GM12878 (cell line): Measurements from ENCODE around the gene ADCY7. TPM values are rescaled to one million over a fixed set of nuclear protein-coding genes. Genes with fewer than 3 reads are reported as not detected.

Source experiments
- ATAC-seq: fragments of 200-7000 bp; cut with Tn5 transposase; 3 replicates; pipeline ENCODE4 v1.9.1; 2020; ENCODE audit warnings: mild to moderate bottlenecking, moderate library complexity
- BruUV-seq: library from RNA; stranded (reverse); fragments of 400-500 nt; replicated peaks from 2 replicates; lab custom pipeline; 2021; lab: Mats Ljungman, UMichigan
- CTCF ChIA-PET: fragments of 300-600 bp; sonication (Branson Sonifier 250); formaldehyde crosslinking; extraction: SDS; loops from one replicate; lab custom pipeline; 2021; ENCODE audit warnings: inconsistent platforms; lab: Yijun Ruan, JAX
- POLR2A ChIA-PET: fragments of 350-600 bp; formaldehyde crosslinking; extraction: SDS; loops from one replicate; lab custom pipeline; 2021; ENCODE audit warnings: inconsistent platforms; lab: Charles Lee
- RAD21 ChIA-PET: fragments of 300-600 bp; sonication (Branson Sonifier 250); formaldehyde crosslinking; loops from one replicate; lab custom pipeline; 2023; ENCODE audit warnings: antibody characterized with exemption; ENCODE audit not compliant: unreplicated experiment; lab: Charles Lee
- SMC1A ChIA-PET: fragments of 300-600 bp; sonication (Branson Sonifier 250); formaldehyde crosslinking; loops from one replicate; lab custom pipeline; 2023; ENCODE audit not compliant: unreplicated experiment, uncharacterized antibody; lab: Charles Lee
- DNase-seq: peaks from one replicate; pipeline ENCODE4 v3.0.0-alpha.2; 2011; ENCODE audit warnings: low read depth, low spot score
- FAIRE-seq: peaks from 3 replicates; lab custom pipeline; 2011; peaks lifted over from hg19 to GRCh38; lab: Jason Lieb, UNC
- H2AFZ ChIP-seq: 2 replicates; pipeline ENCODE4 v1.6.0; 2011; ENCODE audit warnings: low read depth, low read length, control low read depth; ENCODE audit not compliant: control insufficient read depth
- H3K27ac ChIP-seq: 2 replicates; pipeline ENCODE4 v1.5.1; 2011; ENCODE audit warnings: control low read depth; ENCODE audit not compliant: control insufficient read depth, insufficient read depth
- H3K27me3 ChIP-seq, 2 experiments: replicated peaks in 1 of 2; 2 replicates each; pipeline versions ENCODE4 v1.6.0 to v1.6.1; 2011; ENCODE audit warnings: low read length in 1 of 2; ENCODE audit not compliant: control insufficient read depth in 2 of 2, insufficient read depth in 2 of 2
- H3K36me3 ChIP-seq, 2 experiments: 2 replicates each; pipeline ENCODE4 v1.5.1; 2011; ENCODE audit warnings: low read length in 1 of 2; ENCODE audit not compliant: control insufficient read depth in 2 of 2, insufficient read depth in 2 of 2
- H3K4me1 ChIP-seq: 2 replicates; pipeline ENCODE4 v1.6.1; 2011; ENCODE audit warnings: mild to moderate bottlenecking, low read length, moderate library complexity, mixed read lengths; ENCODE audit not compliant: control insufficient read depth, insufficient read depth
- H3K4me2 ChIP-seq: 2 replicates; pipeline ENCODE4 v1.6.0; 2011; ENCODE audit warnings: control low read depth; ENCODE audit not compliant: control insufficient read depth, insufficient read depth
- H3K4me3 ChIP-seq: fragments of 200-600 bp; sonication (generic); 2 replicates; pipeline ENCODE4 v1.5.1; 2016
- H3K79me2 ChIP-seq: 2 replicates; pipeline ENCODE4 v1.6.0; 2011; ENCODE audit warnings: low read length; ENCODE audit not compliant: control insufficient read depth, insufficient read depth
- H3K9ac ChIP-seq: 2 replicates; pipeline ENCODE4 v1.8.0; 2011; ENCODE audit warnings: low read length, control low read depth, mixed read lengths; ENCODE audit not compliant: control insufficient read depth, insufficient read depth
- H3K9me3 ChIP-seq: replicated peaks from 3 replicates; pipeline ENCODE4 v1.5.1; 2011; ENCODE audit warnings: mild to moderate bottlenecking, low read length; ENCODE audit not compliant: control insufficient read depth, insufficient read depth
- H4K20me1 ChIP-seq: 2 replicates; pipeline ENCODE4 v1.6.0; 2011; ENCODE audit not compliant: control insufficient read depth, insufficient read depth
- BCL3 ChIP-seq: IDR thresholded peaks from 2 replicates; pipeline ENCODE4 v1.6.1; 2011; ENCODE audit warnings: borderline replicate concordance, low read depth, mild to moderate bottlenecking, moderate library complexity, low read length; ENCODE audit not compliant: insufficient read depth, poor library complexity, severe bottlenecking
- DPF2 ChIP-seq: fragments of 450-650 bp; IDR thresholded peaks from 2 replicates; pipeline ENCODE4 v1.6.1; 2017; ENCODE audit warnings: mild to moderate bottlenecking
- KAT2A ChIP-seq: conservative IDR thresholded peaks from 2 replicates; pipeline ENCODE4 v1.6.1; 2011; ENCODE audit warnings: low read depth, low read length; ENCODE audit not compliant: control insufficient read depth
- MYC ChIP-seq: IDR thresholded peaks from 2 replicates; pipeline ENCODE4 v1.6.1; 2011; ENCODE audit warnings: mild to moderate bottlenecking, low read length, moderate library complexity, inconsistent platforms; ENCODE audit not compliant: insufficient read depth, insufficient replicate concordance, insufficient read length, severe bottlenecking
- NKRF ChIP-seq: fragments of 450-650 bp; conservative IDR thresholded peaks from 2 replicates; pipeline ENCODE4 v1.6.1; 2017; ENCODE audit warnings: mild to moderate bottlenecking, moderate library complexity
- ZNF24 ChIP-seq: fragments of 450-650 bp; IDR thresholded peaks from 2 replicates; pipeline ENCODE4 v1.6.1; 2017; ENCODE audit warnings: antibody characterized with exemption, mild to moderate bottlenecking
- WGBS: methylation state at CpG from one replicate; pipeline ENCODE4 v1.1.6; 2016; ENCODE audit warnings: low lambda C conversion rate; ENCODE audit not compliant: insufficient replicate concordance, insufficient coverage; ENCODE audit errors: missing lambda C conversion rate; 5-methylcytosine and 5-hydroxymethylcytosine counted together
- in situ Hi-C: fragments of 300-500 bp; cut with MboI; formaldehyde crosslinking; loops from 9 replicates; pipeline ENCODE4 v1.14.3; 2018; ENCODE audit warnings: mixed read lengths
- intact Hi-C: fragments of 100-400 bp; cut with micrococcal nuclease; formaldehyde crosslinking; loops from one replicate; pipeline ENCODE4 v1.14.2; 2022; ENCODE audit not compliant: unreplicated experiment
- polyA plus RNA-seq, 11 experiments: library from polyadenylated mRNA; depleted of rRNA in 4 of 11; unstranded in 6 of 11; stranded (reverse) in 5 of 11; fragments of >200 nt; fragmentation: Nextera tagmentation in 4 of 11; fragmentation: Illumina TruSeq in 1 of 11; extraction: Ambion mirVana in 4 of 11; extraction: Trizol in 1 of 11; gene quantifications; 1 replicate in 1 of 11; 2 replicates in 10 of 11; pipeline versions ENCODE4 v1.2.1 to v1.2.3, GENCODE V29; 2011 to 2016; ENCODE audit warnings: inconsistent platforms in 2 of 11, missing spikeins in 2 of 11, low read depth in 1 of 11
- total RNA-seq, 4 experiments: library from RNA; depleted of rRNA in 3 of 4; stranded (reverse); fragments of >200 nt in 3 of 4; fragmentation: Illumina TruSeq in 1 of 4; extraction: Trizol in 1 of 4; gene quantifications; 2 replicates each; pipeline versions ENCODE4 v1.2.1 to v1.2.3, GENCODE V29; 2013 to 2021

Gene ADCY7
- total and polyA plus RNA-seq, 10 of the 15 experiments (the other 5 are each of a cell fraction or from before 2014, with no cell fraction given): 1.2 to 87.9 (median 24.4) TPM

GRCh38 chr16:50270510-50271147, 4.3 kb downstream of the ADCY7 start:
- in situ Hi-C loops: no loop called here
- Histone ChIP-seq H3K36me3 (0 out of 4 replicates have a peak, but pooled peaks cover 0 to 2% of the 10 kb centered on the region in 2 experiments), H3K9me3 (no peaks in the 10 kb centered on the region), H3K4me2 (0 out of 2 replicates have a peak overlapping the region, but pooled peaks have one; percentile 17), H2AFZ (no peak overlapping the region), H3K4me3 (no peak overlapping the region), H3K27ac (no peak overlapping the region), H3K9ac (no peak overlapping the region), H3K4me1 (peaks cover 32% of the 10 kb centered on the region), H4K20me1 (no peaks in the 10 kb centered on the region), H3K27me3 (no peaks in the 10 kb centered on the region), H3K79me2 (peaks cover 47% of the 10 kb centered on the region)
- BruUV-seq: no TSS peak
- intact Hi-C loops: loop anchor here (5.0 to 10.0 kb wide), 2 partner anchors 116 to 412 kb away; partner anchors contain the start of genes SNX20 and TENT4B
- FAIRE-seq: no peak
- ChIA-PET POLR2A (interaction anchor here (0.6 kb wide), 1 partner anchor 10 kb away, joined by 7 read pairs; no protein-coding TSS in a partner anchor), CTCF (interaction anchor here (1.1 to 3.2 kb wide), 2 partner anchors 9 to 412 kb away, joined by 3 to 15 read pairs; no protein-coding TSS in a partner anchor), RAD21 (interaction anchor here (1.1 kb wide), 1 partner anchor 14 kb away, joined by 3 read pairs; no protein-coding TSS in a partner anchor), SMC1A (interaction anchor here (0.9 kb wide), 1 partner anchor 11 kb away, joined by 4 read pairs; no protein-coding TSS in a partner anchor)
- WGBS: 97% methylated on average over 13 of the region's 13 CpGs
- no peak for DNase-seq
- TF ChIP-seq BCL3 (no peak), NKRF (no peak), DPF2 (no peak), ZNF24 (no peak), MYC (no peak), KAT2A (no peak)
- ATAC-seq: no peak
